ENCODE results near the gene TRIM31.

DNA sequence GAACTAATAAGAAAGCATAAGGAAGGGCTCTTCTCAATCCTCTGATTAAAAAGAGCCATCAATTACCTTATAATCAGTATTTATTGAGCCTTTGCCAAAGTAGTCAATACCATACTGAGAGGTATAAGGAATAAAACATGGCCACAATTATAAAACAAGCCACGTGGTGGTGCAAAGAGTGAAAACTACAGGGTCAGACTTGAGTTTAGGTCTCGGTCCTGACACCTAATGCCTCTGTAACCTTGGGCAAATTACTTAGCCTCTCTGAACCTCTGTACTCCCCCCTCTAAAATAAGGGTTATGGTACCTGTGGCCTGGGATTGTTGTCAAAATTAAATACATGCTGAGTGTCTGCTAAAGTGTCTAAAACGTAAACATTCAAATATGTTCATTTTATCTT, 36.3 kb upstream of the TRIM31 start:
- TF ChIP-seq, protein P1, sequence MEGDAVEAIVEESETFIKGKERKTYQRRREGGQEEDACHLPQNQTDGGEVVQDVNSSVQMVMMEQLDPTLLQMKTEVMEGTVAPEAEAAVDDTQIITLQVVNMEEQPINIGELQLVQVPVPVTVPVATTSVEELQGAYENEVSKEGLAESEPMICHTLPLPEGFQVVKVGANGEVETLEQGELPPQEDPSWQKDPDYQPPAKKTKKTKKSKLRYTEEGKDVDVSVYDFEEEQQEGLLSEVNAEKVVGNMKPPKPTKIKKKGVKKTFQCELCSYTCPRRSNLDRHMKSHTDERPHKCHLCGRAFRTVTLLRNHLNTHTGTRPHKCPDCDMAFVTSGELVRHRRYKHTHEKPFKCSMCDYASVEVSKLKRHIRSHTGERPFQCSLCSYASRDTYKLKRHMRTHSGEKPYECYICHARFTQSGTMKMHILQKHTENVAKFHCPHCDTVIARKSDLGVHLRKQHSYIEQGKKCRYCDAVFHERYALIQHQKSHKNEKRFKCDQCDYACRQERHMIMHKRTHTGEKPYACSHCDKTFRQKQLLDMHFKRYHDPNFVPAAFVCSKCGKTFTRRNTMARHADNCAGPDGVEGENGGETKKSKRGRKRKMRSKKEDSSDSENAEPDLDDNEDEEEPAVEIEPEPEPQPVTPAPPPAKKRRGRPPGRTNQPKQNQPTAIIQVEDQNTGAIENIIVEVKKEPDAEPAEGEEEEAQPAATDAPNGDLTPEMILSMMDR (IDR thresholded peaks at IDR 0.05) = no peak
- no peak for TF ChIP-seq POLR2A (IDR thresholded peaks at IDR 0.05)

Data from body of pancreas (tissue), 4 donors.